Right kidney (tissue), 1 donor: ENCODE results near the gene CLK3.
"Not testable (repeated sequence)": the region's sequence is repeated elsewhere in the genome, so short reads cannot be mapped to it uniquely, and the experiment has no call there.

Source experiments
- DNase-seq: peaks from one replicate; pipeline ENCODE4 v3.0.0-alpha.2; 2016

Gene CLK3

DNA sequence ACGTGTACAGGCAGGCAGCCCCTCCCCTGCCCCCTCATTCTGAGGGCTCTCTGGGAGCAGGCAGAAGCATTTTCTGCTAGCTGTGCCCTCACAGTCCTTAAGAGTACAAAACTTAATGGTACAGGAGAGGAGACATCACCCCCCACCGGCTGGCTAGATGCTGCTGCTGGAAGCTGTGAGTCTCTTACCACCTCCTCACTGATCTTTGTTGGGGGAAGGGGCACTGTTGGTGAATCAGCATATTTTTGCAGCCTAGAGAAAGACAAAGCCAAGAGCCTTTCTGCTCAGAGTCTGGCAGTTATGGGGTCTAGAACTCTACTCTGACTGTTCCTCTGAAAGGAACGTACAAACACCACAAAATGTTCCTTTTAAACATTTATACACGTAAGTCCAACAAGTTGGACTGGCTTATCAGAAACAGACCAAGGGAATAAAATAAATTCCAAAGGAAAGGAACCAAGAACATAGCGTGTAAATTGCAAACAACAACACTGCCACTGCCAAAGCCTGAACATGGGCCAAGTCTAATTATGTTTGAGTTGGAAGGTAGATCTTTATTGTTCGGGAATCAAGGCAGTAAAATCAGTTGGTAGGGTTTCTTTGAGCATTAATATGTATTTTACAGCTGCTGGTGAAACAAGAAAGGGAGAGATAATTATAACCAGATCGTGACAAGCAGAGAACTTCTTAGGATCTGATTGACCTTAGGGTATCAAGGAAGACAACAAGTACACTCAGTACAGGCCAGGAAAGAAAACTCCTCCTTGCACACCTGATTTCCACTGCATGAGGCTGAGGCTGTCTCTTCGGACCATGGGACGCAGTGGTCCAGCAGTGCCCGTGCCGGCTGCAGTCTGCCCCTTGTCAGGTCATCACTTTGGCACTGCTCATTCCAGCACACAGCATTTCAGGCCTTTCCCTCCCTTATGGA, 27.4 kb downstream of the CLK3 start:
- no peak for DNase-seq

DNA sequence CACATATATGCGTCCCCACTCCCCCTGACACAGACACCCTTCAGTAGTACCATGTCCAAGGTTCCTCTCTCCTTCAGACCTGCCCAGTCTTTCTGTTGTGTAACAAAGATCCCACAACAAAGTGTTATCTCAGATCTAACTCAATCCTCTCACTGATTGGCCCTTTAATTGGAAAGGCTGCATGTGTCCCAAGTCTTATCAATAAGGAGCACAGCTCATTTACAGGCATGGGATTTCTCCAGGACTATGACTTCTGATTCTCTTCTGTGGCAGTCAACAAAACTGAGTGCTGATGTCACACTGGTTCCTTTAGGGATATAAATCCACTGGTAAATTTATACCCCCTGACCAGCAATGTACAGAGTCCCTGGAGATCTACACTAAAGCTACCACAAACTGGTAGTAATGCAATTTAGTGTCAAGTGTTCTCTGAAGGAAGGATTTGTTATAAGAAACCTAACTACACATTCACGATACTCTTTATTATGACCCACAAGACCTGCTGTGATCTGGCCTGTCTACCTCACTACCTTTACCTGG, 28.1 kb downstream of the CLK3 start:
- DNase-seq = no peak

DNA sequence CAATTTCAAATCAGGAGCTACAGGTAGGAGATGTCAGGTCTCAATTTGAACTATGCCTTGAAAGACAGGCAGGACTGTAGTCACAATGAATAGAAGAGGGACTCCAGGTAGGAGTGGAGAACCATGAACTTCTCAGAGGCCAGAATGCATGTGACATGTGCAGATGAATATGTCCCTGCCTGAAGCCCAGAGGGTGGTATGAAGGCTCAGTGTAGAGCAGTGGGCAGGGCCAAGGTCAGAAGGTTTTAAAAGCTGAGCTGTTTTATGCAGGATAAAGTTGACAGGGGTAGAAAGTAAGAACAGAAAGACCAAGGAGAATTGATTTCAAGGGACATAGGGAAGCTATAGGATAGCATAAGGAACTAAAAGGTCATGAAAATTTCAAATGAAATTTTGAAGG, 30.8 kb downstream of the CLK3 start:
- DNase-seq = no peak

DNA sequence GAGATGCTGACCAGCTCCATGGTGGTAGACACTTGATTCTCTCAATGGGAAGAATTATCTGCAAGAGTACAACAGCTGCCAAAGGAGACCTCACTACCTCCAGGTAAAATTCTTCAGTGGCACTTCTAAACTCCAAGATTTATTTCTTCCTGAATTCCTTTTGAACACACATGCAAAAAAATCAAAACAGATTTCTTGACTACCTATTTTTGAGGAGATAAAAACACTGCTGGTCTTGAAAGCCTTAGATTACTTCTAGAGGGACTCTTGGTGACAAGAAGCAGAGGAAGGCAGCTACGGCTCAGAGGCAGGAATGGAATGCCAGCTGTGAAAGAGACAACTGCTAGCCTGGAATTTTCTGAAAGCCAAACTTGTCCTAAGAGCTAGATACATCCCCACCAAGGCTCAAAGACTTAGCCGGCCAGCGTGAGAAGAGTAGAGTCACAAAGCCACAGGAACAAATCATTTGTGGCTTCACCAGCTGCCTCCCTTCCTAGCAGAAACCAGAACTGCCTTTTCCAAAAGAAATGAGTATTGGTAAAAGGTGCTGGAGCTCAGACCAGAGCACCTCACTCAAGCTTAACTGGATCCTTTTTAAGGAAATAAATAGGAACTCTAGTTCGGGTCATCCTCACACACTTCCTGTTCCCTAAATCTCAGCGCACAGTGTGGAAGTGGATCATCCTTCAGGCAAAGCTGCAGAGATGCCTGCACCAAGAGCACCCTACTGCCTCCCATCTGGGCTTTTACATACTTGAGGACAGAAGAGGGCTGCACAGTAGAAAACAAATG, 32.6 kb downstream of the CLK3 start:
- DNase-seq = no peak

DNA sequence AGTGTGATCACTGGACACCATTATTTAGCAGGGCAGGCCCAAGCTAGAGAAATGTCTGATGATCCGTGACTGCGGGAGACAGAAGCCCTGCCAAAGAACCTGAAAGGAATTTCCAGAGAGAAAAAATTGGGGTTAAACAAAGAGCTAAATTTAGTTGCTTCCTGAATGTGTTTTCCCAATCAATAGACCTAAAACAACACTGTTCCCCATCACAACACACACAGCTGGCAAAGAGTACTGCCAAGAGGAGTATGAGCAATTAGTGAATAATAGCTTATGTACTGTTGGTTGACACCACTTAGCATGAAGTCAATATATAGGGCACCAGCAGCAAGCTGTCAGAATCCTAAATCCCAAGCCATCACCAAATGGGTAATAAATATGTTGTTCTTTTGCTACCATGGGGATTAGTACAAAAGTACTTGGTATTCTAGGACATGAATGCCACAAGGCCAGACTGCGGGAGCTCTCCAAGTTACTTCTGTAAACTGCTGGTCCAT, 35.7 kb downstream of the CLK3 start:
- no peak for DNase-seq

DNA sequence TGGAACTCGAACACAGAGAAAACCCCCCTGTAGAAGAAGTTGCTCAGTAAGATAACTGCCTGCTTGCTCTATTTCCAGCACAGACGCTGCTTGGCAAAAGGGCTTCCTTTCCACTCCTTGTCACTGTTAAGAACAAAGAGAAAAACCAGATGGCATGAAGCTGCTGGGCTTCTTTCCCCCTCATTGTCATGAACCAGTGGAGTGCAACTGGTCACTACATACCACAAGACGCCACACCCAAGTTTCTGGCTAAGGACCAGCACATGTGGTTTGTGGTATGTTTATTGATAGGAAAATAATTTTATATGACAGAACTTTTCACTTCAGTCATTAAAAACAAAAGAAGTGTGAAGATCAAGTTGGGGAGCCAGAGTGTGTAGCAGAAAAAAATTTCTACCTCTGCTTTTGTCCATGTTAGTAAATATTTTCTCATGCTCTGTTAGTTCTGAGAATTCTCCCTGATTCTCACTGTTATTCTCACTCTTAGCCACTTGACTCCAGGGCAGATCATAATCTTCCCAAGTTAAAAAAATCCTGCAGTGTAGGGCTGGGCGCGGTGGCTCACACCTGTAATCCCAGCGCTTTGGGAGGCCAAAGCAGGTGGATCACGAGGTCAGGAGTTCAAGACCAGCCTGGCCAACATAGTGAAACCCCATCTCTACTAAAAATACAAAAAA, 37.9 kb downstream of the CLK3 start:
- DNase-seq = no peak

DNA sequence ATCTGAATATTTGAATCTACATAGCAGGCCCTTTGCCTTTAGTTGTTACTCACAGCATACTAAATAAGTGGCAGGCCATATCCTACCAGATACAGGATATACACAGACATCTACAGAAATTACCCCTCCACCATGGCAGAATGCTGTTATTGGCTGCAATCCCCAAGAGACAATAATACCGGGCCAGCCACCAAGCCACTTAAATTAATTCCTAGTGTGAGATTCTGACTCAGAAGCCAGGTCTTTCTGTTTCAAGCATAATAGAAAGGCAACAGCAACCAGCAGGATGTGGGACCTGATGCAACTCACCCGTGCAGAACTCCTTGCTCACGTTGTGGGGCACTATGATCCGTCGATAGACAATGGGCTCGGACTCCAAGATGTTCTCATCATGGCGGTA, 39.8 kb downstream of the CLK3 start:
- DNase-seq = no peak

DNA sequence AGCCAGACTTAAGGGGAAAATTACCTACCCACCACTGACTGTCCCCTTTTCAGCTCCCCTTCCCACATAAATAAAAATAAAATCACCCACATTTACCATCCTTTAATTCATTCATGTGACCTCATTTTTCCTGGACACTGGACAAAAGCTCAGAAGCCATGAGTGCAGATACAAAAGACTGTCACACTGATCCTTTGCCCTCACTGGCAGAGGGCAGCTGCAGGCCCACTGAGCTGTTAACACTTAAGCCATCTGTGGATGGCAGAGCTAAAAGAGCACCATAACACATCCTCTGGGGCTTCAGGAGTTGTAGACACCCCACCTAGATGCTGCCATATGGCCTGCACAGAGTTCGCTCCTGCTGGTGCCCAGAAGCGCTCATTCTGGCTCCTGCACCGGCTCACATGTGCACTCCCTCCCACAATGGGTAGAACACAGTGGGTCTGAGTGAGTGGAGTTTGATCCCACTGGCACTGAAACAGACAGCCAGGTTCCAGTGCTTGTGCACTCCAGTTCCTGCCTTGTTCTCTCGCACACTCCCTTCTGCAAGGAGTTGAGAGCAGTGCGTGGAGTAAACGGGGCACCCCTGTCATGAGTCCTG, 41.4 kb downstream of the CLK3 start:
- no peak for DNase-seq

DNA sequence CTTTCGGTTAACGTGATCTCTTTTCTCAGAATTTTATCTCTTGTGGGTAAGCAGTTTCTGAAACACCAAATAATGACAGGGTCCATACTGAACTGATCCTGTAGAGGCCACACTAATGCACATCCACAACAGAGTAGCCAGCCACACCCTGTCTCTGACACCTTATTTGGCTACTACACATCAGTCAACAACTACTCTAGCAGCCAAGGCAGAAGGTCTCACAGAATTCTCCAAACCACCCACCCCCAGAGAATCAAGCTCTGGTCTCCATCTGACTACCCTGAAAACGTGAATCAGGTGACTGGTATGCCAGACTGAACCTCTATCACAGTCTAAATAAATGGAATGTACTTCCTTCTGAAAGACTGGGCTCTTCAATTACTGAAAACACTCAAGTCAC, 42.2 kb downstream of the CLK3 start:
- no peak for DNase-seq

DNA sequence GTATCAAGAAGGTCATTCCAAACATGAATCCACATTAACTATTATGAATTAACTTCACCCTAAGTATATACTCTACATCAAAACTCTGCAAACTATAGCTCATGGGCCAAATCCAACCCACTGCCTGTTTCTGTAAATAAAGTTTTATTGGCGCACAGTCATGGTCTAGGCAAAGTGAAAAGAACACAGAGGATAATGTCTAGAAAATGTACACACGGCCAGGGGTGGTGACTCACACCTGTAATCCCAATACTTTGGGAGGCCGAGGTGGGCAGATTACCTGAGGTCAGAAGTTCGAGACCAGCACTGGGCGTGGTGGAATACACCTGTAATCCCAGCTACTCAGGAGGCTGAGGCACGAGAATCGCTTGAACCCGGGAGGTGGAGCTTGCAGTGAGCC, 45.6 kb downstream of the CLK3 start:
- DNase-seq = not testable (repeated sequence)

DNA sequence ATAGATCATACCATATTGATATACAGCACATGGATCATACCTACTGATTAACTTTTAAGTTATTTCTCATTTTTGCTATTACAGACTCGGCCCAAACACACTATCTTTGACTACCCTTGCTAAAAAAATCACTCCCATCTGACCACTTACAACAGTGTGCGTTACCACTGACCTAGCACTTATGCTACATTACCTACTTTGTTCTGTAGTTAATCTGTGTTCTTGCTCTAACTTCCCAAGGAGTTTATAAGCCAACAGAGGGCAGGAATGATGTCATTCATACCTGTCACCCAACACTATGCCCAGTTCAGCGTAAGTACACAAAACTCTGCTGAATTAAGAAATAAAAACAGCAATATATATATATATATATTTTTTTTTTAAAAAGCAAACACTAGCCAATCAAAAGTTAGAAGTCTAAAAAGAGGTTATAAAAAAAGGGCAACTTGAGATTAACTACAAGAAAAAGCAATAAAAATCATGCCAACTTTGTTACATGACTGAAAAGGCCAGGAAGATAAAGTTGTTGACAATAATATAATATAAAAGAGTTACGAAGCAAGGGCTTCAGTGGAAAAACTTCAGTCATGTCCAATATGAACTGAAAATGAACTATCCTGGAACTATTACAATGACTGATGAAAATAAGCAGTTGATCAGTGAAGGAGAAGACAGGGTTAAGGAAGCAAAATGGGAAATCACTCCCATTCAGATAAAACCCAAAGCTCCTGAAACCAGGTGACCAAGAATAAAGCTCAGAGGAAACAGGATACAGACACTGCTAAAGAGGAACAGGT, 46.6 kb downstream of the CLK3 start:
- no peak for DNase-seq

DNA sequence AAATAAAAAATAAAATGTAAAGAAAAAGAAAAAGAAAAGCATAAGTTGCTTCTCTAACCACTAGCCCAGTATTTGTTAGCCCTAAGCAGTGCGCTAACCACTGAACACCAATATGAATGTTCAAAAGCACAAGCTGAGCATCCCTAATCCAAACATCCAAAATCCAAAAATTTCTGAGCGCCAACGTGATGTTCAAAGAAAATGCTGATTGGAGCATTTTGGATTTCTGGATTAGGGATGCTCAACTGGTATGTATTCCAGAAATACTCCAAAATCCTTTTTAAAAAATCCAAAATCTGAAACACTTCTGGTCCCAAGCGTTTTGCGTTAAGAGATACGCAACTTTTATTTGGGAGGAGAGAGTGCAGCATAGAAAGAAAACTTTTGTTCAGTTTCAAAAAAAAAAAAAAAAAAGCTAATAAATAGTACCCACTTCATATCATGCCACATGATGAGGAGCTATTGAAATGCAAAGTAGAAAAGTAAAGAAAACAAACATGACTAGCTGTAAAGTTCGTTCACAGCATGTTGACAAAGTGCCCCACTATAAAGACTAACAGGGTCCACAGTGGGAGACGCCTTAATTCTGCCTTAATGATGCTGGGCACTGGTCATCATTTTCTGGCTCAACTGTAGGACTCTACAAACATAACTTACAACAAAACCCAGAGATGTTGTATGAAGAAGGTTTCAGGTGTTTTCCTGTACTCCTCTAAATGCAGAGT, 47.8 kb downstream of the CLK3 start:
- DNase-seq = no peak

DNA sequence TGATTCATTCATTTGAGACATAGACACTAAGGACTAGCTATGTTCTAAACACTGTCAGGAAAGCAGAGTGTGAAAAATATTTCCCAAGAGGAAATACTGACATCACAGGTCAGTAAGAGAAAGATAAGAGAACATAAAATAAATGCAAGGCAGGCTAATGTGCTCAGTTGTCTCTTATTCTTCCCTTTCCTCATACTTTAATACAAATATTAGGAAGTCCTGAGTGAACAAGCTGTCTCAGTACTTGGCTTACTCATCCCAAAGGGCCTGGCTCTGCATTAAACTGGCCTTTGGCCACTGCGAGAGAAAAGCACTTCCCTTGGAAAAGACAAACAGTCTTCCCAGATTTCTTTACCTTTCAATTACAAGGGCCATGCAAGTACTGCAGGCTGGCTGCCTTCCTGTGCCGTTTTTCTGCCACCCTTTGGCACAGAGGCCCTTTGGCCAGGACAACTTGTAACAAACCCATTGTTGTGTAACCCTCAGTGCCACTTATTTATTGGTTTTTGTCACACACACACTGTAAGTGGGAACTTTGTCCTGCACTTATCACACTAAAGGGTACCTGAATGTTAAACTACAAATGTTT, 48.5 kb downstream of the CLK3 start:
- DNase-seq = no peak

DNA sequence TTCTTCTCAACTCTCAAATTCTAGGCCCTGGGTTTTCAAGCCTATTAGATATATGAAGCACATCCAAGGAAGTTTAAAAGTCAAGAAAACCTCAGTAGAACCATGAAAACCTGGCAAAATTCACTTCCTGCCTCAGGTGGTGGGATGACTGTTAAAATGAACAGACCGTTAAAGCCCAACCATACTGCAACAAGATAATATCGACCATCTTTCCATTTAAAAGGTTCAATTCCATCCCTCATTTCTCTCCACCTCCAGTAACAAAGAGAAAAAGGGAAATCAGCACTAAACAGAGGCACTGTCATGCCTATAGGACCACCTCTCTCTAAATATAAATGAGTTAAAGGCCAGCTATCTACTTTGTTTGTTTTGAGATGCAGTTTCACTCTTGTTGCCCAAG, 49.0 kb downstream of the CLK3 start:
- no peak for DNase-seq

DNA sequence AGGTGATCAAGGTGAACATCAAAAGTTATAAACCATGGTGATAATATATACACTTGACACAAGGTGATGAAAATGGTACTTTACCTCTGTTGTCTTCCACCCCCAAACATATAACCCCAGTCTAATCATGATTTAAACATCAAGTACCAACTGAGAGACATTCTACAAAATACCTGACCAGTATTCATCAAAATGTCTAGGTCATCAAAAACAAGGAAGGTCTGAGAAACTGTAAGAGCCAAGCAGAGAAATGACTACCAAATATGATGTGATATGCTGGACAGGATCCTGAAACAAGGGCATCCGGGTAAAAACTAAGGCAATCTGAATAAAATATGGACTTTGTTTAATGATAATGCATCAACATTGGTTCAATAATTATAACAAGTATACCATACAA, 52.3 kb downstream of the CLK3 start:
- no peak for DNase-seq

DNA sequence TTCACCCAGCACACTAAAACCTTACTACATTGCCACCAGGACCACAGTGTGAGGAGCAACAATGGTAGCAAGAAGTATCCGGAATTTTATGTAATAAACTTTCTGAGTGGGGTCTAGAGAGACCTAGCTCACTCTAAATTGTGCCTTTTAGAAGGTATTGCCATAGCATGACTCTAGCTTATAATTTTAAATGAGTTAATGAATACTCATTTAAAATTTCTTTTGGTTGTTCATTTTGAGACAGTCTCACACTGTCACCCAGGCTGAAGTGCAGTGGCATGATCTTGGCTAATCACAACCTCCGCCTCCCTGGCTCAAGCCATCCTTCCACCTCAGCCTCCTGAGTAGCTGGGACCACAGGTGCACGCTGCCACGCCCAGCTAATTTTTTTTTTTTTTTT, 54.0 kb downstream of the CLK3 start:
- DNase-seq = no peak

DNA sequence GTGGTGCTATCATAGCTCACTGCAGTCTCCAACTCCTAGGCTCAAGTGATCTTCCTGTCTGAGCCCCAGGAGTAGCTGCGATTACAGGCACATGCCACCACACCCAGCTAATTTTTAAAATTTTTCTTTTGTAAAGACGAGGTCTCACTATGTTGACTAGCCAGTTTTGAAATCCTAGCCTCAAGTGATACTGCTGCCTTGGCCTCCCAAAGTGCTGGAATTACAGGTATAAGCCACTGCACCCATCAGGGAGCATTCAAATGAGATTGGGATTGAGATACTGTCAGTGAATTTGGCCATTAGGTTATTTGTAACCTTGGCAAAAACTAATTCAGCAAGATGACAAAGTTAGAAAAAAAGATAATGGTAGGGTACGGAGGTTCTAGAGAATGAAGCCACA, 58.5 kb downstream of the CLK3 start:
- DNase-seq = no peak

DNA sequence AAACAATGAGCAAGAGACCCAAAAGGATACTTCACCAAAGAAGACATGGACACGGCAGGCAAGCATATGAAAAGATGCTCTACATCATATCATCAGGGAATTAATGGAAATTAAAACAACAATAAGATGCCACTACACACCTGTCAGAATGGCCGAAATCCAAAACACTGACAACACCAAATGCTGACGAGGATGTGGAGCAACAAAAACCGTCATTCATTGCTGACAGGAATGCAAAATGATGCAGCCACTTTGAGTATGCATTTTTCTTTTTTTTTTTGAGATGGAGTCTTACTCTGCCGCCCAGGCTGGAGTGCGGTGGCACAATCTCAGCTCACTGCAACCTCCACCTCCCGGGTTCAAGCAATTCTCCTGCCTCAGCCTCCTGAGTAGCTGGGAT, 61.2 kb downstream of the CLK3 start:
- no peak for DNase-seq
